ENCODE results near the gene ID3. TPM values are rescaled to one million over a fixed set of nuclear protein-coding genes. Genes with fewer than 3 reads are reported as not detected.

Gene ID3
- total RNA-seq, 1 donor from 2014 or later, result 86.9 TPM

DNA sequence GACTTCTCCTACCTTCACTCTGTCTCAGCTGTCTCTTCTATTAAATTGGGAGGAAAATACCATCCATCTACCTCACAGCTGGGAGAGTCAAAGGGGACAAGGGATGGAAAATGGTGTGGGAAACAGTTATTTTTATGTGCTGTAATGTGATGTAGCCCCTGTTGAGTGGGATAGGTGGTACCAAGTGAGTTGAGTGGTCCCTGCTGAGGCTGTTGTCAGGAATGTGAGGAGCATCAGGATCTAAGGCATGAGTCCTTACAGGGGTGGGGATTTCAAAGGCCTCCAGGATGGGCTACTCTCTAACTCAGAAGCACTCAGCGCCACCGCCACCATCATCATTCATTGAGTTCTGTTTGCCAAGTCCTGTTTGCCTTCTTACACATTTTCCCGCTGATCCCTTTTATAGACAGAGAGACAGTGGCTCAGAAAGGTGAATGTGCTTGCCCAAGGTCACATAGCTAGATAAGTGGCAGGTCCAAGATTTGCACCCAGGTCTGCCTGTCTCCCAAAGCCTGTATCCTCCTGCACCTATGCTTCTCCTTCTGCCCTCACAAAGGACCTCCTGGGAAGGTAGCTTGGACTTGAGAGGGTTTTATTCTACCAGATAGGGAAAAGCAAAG is 4.6 kb upstream of the ID3 start:
- H3K27me3 Mint-ChIP-seq (ENCODE audit: unreplicated experiment), result no peaks in the 10 kb centered on the region
- no peaks in the 10 kb centered on the region for H3K9me3 Mint-ChIP-seq (ENCODE audit: unreplicated experiment)
- no peak for DNase-seq (ENCODE audit: extremely low spot score, unreplicated experiment)
- TF ChIP-seq, protein P1, sequence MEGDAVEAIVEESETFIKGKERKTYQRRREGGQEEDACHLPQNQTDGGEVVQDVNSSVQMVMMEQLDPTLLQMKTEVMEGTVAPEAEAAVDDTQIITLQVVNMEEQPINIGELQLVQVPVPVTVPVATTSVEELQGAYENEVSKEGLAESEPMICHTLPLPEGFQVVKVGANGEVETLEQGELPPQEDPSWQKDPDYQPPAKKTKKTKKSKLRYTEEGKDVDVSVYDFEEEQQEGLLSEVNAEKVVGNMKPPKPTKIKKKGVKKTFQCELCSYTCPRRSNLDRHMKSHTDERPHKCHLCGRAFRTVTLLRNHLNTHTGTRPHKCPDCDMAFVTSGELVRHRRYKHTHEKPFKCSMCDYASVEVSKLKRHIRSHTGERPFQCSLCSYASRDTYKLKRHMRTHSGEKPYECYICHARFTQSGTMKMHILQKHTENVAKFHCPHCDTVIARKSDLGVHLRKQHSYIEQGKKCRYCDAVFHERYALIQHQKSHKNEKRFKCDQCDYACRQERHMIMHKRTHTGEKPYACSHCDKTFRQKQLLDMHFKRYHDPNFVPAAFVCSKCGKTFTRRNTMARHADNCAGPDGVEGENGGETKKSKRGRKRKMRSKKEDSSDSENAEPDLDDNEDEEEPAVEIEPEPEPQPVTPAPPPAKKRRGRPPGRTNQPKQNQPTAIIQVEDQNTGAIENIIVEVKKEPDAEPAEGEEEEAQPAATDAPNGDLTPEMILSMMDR (IDR thresholded peaks at IDR 0.05), result no peak
- no peaks in the 10 kb centered on the region for H3K36me3 Mint-ChIP-seq (ENCODE audit: unreplicated experiment)
- H3K4me3 Mint-ChIP-seq (ENCODE audit: unreplicated experiment), result no peak overlapping the region
- peak overlapping the region; percentile 97 for H3K27ac Mint-ChIP-seq (ENCODE audit: unreplicated experiment)
- H3K4me1 Mint-ChIP-seq (ENCODE audit: unreplicated experiment), result peaks cover 73% of the 10 kb centered on the region

DNA sequence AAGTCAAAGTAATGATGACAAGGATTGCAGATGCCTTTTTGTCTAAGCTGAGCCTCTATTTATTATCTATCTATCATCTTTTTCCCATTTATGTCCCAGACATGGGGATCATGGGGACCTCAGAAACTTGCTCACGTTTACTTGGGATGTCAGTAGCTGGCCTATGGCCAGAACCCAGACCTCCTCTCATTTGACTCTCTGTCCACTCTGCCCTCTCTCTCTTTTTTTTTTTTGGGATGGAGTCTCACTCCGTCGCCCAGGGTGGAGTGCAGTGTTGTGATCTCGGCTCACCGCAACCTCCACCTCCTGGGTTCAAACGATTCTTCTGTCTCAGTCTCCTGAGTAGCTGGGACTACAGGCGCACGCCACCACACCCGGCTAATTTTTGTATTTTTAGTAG is 3.7 kb upstream of the ID3 start:
- Mint-ChIP-seq H3K9me3 (ENCODE audit: unreplicated experiment) (no peaks in the 10 kb centered on the region), H3K36me3 (ENCODE audit: unreplicated experiment) (no peaks in the 10 kb centered on the region), H3K27me3 (ENCODE audit: unreplicated experiment) (no peaks in the 10 kb centered on the region), H3K4me3 (ENCODE audit: unreplicated experiment) (peak overlapping the region; percentile 60), H3K4me1 (ENCODE audit: unreplicated experiment) (peaks cover 70% of the 10 kb centered on the region), H3K27ac (ENCODE audit: unreplicated experiment) (peak overlapping the region; percentile 97)
- no peak for DNase-seq (ENCODE audit: extremely low spot score, unreplicated experiment)
- TF ChIP-seq, protein P1 (IDR thresholded peaks at IDR 0.05), result no peak

DNA sequence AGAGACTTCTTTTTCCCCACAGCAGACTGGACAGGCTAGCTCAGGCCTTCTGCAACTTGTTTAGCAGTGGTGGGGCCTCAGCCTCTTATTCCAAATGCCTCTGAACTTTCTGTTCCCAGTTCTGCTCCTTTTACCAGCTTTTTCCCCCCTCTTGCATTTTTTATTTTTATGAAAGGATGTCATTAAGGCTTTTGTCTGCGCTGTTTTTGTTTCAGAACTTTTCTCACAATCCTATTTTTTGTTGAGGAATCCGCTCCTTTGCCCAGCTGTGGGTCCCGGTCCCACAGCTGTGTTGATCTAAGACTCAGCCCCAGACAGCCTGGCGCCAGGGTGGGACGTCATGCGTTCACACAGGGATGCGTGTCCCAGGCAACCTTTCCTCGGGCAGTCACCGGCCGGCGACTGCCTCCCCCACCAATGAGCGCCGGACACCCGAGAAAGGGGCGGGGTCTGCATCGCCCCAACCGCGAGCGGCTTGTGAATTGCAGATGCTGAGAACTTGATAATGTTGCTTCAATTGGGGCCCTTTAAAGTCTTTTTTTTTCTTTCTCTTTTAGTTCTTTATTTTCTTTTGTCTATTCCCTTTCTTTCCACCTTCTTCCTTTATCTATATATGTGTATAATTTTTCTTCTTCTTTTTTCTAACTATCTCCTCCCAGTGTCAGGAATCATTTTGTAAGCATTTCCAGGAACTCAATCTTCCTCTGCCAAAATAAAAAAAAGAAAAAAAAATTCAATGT is 3.0 kb upstream of the ID3 start:
- Mint-ChIP-seq H3K9me3 (ENCODE audit: unreplicated experiment) (no peaks in the 10 kb centered on the region), H3K36me3 (ENCODE audit: unreplicated experiment) (peaks cover 4% of the 10 kb centered on the region), H3K27me3 (ENCODE audit: unreplicated experiment) (no peaks in the 10 kb centered on the region), H3K4me3 (ENCODE audit: unreplicated experiment) (peak overlapping the region; percentile 60), H3K27ac (ENCODE audit: unreplicated experiment) (peak overlapping the region; percentile 97), H3K4me1 (ENCODE audit: unreplicated experiment) (peaks cover 74% of the 10 kb centered on the region)
- TF ChIP-seq, protein P1 (IDR thresholded peaks at IDR 0.05), result no peak
- peak; percentile 98 for DNase-seq (ENCODE audit: extremely low spot score, unreplicated experiment)

DNA sequence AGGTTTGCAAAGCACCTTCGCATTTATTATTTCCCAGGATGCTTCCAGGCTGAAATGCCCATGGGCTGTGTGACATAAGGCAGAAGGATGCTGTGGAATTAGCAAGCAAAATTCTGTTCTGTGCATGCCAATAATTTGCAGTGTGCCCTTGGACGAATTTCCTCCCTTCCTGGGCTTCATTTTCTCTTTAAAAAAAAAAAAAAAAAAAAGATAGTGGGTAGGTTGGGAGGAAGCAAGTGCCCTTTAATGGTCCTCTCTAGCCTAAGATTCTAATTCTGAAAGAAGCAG is 2.5 kb upstream of the ID3 start:
- Mint-ChIP-seq H3K4me1 (ENCODE audit: unreplicated experiment) (peaks cover 78% of the 10 kb centered on the region), H3K4me3 (ENCODE audit: unreplicated experiment) (peak overlapping the region; percentile 60), H3K9me3 (ENCODE audit: unreplicated experiment) (no peaks in the 10 kb centered on the region), H3K27ac (ENCODE audit: unreplicated experiment) (peak overlapping the region; percentile 97), H3K36me3 (ENCODE audit: unreplicated experiment) (peaks cover 4% of the 10 kb centered on the region), H3K27me3 (ENCODE audit: unreplicated experiment) (no peaks in the 10 kb centered on the region)
- TF ChIP-seq, protein P1 (IDR thresholded peaks at IDR 0.05), result no peak
- no peak for DNase-seq (ENCODE audit: extremely low spot score, unreplicated experiment)

DNA sequence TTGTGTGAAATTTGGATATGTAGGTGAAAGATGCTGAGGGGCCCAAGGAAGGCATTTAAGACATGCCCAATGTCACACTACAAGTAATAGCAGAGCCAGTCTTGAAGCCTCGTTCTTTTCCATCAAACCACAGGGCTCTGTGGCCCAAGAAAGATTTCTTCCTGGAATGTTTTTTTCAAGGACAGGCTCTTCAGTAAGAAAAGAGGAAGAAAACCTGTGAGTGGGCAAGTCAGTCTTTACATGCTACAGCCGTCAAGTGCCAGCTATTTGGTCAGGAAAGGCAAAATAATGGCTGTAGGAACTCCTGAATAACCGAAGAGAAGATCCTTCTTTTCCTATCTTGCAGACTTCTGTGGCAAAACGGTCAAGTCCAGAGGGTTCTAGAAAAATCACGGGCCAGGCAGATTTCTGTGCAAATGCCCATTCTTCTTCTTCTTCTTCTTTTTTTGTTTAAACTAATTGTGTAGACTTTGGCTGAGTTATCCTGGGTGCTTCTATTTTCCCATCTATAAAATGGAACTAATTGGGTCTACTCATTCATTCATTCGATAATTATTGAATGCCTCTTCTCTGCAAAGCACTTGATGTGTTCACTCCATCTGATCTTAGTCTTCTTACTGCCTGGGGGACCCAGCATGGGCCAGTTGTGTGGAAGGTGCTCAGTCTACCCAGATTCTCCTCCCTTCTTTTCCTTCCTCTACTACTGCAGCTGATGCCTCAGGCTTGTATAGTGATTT is 1.9 kb upstream of the ID3 start:
- peak overlapping the region; percentile 57 for H3K4me3 Mint-ChIP-seq (ENCODE audit: unreplicated experiment)
- H3K9me3 Mint-ChIP-seq (ENCODE audit: unreplicated experiment), result no peaks in the 10 kb centered on the region
- TF ChIP-seq, protein P1 (IDR thresholded peaks at IDR 0.05), result no peak
- peaks cover 4% of the 10 kb centered on the region for H3K36me3 Mint-ChIP-seq (ENCODE audit: unreplicated experiment)
- peak overlapping the region; percentile 97 for H3K27ac Mint-ChIP-seq (ENCODE audit: unreplicated experiment)
- DNase-seq (ENCODE audit: extremely low spot score, unreplicated experiment), result no peak
- no peaks in the 10 kb centered on the region for H3K27me3 Mint-ChIP-seq (ENCODE audit: unreplicated experiment)
- H3K4me1 Mint-ChIP-seq (ENCODE audit: unreplicated experiment), result peaks cover 83% of the 10 kb centered on the region
